HPDE6-E6E7 (cell line): ENCODE results near the gene EPG5.

Experiments used
- DNase-seq: peaks from one replicate; pipeline ENCODE4 v3.0.0; 2011; ENCODE audit warnings: missing footprints; ENCODE audit errors: extremely low spot score

Gene EPG5

DNA sequence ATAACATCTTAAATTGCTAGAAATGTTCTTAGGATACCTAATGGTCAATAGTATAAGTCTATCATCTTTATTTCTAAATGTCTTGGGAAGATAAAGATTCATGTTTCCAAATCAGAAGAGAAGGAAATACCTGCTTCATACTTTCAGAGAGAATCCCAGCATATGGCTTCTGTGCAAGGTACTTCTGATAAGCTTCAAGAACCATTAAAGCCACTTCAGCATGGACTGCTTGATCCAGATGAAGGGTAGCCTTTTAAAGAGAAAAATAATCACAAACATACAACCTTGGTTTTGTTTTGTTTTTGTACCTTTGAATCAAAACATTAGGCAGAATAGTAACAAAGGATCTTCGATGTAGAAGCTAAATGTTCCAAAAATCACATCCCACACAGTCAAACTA lies 44.0 kb downstream of the EPG5 start:
- no peak for DNase-seq

DNA sequence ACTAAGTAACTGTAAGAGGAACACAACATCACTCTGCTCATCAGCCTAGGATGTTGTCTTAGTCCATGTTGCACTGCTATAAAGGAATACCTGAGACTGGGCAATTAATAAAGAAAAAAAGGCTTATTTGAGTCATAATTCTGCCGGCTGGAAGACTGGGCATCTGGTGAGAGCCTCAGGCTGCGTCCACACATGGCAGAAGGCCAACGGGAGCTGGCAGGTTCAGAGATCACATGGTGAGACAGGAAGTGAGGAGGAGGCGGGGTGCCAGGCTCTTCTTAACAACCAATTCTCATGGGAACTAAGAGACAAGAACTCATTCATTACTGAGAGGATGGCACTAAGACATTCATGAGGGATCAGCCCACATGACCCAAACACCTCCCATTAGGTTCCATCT lies 46.8 kb downstream of the EPG5 start:
- DNase-seq: peak; percentile 15

DNA sequence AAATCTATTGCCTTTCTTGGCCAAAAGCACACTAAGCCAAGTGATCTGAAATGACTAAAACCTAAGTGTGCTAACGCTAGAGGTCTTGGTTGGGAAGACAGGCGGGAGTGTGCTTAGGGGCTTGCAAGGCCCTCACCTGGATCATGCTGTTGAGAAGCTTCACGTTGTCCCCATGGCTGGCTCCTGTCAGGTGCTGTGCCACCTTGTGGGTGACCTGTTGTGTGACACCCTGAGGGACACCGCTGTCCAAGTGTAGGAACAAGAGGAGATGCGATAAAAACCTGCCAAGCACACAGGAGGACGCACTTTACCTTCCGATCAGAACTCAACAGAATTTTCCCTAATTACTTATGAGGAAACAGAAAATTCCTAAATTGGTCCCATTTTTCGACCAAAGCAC lies 50.8 kb downstream of the EPG5 start:
- no peak for DNase-seq

DNA sequence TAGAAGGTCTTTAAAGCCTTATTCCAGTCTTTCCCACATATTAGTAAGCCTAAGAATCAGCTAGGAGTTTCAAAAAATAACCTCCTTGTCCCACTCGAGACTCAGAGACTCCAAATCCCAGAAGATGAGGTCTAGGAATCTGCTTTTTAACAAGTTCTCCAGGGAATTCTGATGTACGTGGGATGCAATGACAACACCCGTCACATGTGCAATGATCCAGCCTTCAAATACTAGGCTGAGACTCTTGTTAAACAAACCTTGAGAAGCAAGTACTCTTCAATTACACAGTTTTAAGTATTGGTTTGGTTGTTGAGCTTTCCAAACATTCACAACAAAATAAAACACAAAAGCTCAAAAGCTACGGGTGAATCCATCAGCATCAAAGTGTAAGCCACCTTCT lies 53.9 kb downstream of the EPG5 start:
- no peak for DNase-seq

DNA sequence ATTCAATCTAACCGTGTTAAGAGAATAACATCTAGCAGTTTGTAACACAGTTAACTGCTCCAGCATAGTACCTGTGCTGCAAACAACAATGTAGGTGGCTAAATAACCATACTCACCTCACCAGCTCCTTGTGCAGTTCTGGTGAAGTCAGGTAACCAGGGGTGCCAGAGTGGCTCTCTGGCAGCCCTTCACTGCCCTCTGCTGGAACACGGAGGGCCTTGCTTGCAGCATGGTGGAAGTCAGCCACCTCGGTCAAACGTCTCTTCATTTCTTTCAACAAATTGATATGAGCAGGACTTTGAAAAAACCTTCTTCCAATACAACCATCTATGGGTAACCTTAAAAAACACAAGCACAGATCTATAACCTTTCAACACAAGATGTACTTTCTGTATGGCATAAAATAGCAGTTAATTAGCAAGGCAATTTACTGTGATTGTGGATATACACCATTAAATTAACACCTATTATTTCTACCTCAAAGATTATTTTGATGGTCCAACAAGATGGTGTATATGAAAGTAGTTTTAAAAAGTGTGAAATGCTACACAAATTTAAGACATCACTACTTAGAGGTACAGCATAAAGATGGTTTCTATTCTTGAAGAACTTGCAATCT lies 56.6 kb downstream of the EPG5 start:
- DNase-seq: peak; percentile 41

DNA sequence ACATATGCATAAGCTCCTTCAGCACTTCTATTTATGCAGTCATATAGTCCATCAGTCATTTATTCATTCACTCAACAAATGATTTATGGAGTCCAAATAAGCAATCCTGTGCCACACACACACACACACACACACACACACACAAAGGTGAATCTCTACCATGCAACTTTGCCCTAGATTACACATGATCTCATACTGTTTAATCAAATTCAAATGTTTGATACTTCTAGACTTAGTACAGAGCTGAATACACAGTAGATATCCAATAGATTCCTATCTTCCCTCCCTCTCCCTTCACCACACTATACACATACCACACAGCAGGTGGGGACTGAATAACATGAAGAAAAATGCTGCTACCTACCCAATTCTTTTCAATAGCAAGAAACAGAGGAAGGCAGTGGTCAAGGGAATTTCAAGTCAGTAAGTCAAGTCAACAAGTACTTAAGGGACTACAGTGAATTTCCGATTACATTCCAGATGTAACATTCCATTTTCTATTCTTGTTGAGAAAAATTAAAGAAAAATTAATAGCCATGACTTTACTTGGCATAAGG lies 65.4 kb downstream of the EPG5 start:
- no peak for DNase-seq

DNA sequence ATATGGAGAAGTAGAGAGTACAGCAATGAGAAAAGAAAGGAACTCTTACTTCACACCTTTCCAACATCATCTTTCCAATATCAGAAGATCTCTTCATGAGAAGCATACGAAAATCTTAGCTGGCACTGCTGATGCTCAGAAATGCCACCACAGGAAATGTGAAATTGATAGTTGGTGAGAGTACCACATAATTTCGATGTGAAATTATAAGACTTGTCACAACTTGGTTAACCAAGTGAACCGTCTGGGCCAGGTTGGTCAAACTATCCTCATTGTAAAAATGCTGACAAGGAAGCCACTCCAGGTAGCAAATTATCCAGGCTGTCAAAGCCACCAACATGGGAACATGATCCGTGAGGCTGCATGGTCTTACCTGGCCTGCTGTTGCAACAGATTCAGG lies 66.5 kb downstream of the EPG5 start:
- DNase-seq: no peak

DNA sequence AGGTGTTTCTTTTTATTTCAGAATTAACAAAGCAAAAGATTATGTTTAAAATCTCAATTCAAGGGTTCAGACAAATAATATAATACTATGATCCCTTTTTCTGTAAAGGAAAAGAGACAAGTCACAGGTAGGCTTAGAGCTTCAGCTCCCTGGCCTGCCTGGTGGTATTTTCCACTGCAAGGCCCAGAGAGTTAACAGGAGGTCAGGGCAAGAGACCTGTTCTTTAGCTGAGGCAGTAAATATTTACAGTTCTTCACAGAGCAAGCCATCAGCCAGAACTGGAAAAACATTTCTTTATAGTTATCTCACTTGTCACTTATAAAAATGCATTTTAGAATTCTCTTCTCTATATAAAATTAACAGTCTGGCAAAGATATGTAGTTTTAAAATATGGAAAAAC lies 70.1 kb downstream of the EPG5 start:
- no peak for DNase-seq

DNA sequence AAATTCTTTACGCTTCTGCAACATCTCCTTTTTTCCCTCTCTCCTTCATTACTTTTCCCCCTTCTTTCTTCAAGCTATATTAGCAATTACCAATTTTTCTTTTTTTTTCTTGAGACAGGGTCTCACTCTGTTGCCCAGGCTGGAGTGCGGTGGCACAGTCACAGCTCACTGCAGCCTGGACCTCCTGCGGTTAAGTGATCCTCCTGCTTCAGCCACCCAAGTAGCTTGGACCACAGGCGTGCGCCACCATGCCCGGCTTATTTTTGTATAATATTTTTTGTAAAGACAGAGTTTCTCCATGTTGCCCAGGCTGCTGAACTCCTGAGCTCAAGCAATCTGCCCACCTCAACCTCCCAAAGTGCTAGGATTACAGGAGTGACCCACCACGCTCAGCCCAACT lies 70.7 kb downstream of the EPG5 start:
- DNase-seq: no peak

DNA sequence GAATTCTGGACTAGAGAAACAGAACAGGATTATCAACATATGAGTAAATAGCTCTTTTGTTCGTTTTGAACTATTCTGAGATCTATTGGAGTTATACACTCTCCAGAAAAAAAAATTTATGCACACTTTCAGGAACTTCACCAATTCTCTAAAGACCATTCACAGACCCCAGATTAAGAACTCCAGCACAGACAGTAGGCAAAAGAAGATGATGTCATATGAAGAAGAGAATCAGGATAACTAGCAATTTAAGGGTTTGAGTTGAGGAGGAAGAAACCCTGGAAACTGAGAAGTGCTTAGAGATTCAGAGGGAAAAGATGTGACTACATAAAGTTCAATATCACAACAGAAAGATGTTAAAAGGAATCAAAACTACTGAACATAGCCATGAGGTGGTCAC lies 71.8 kb downstream of the EPG5 start:
- DNase-seq: no peak

DNA sequence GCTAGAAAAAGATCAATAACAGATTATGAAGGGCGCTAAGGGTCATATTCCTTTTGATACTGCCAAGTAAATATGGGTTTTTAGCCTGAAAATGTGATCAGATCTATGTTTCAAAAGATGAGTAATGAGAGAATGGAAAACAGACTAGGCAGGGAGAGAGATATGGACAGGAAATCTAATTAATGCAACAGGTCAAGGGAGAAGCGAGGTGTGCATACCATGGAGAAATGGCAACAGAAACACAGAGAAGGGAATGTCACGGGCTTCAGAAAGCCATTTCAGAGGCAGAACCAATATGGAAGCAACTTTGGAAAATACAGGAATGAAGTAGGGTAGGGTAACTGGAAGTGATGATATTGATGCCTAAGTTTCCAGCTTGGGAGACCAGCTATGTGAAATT lies 72.3 kb downstream of the EPG5 start:
- DNase-seq: no peak

DNA sequence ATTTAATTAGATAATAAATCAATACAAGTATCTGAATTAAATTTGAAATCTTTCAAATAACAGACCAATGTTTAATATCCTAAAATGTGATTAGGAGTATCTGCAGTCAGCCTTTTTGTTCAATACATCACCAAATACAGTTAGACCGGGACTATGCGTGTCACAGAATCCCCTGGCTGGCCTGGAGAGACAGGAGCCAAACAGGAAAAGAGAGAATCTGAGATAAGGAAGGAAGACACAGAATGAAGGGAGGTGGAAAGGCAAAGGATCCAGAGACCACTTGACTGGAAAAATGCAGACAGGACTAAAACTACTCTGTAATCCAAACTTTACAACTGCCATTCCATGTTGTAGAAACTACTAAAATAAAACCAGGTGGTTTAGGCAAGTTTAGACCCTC lies 75.3 kb downstream of the EPG5 start:
- no peak for DNase-seq

DNA sequence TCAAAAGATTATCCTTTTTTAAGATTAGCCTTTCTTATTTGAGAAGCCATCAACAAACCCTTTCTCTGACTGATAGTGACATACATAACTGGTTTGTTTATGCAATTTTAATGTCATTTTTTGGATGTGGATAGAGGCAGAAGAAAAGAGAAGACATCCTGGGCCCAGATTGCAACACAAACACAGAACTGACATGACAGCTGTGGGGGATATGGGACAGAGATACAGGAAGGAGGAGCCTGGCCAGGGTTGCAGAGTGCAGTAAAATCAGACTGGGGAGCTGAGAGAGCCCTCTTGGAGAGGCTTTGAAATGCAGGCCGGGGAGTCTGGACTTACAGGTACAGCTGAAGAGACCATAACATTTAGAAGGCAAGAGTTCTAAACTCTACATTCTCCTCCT lies 76.5 kb downstream of the EPG5 start:
- no peak for DNase-seq

DNA sequence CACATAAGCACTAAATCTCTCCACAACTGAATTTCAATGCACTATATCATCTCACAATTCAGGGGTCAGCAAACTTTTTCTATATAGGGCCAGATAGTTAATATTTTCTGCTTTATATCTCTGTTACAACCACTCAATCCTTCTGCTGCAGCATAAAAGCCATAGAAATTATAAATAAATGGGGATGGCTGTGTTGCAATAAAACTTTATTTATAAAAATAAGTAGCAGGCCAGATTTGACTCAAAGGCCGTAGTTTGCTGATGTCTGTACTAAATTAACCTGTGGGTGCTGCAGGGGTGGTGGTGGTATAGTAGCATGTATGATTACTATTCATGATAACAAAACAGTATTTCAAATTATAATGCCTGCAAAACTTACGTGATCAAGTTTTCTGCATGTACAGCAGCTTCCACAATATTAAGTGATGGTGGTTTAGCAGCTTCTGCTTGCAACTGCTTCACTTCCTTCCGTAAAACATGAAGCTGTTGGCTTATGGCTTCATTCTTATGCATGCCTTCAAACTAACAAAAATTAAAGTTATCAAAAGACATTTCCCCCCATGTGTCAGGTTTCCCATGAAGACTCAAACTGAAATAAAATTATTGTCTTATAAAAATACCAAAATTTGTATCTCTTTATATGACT lies 77.6 kb downstream of the EPG5 start:
- no peak for DNase-seq

DNA sequence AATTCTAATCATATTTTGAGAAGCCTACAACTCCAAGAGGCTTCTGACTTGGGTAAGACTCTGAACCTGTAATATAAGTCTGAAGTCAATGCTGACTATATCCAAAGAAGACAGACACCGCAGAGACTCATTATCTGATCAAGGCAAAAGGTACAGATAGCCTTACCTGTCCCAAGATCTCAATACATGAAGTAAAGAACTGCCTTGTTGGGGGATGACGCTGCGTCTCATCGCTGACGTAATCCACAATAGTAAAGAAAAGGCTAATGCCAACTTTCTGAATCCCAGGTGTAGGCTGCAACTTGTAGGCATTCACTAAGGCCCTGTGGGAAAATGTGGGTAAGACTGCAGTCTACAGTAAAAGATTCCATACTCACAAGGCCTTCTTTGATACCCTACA lies 79.5 kb downstream of the EPG5 start:
- DNase-seq: no peak

DNA sequence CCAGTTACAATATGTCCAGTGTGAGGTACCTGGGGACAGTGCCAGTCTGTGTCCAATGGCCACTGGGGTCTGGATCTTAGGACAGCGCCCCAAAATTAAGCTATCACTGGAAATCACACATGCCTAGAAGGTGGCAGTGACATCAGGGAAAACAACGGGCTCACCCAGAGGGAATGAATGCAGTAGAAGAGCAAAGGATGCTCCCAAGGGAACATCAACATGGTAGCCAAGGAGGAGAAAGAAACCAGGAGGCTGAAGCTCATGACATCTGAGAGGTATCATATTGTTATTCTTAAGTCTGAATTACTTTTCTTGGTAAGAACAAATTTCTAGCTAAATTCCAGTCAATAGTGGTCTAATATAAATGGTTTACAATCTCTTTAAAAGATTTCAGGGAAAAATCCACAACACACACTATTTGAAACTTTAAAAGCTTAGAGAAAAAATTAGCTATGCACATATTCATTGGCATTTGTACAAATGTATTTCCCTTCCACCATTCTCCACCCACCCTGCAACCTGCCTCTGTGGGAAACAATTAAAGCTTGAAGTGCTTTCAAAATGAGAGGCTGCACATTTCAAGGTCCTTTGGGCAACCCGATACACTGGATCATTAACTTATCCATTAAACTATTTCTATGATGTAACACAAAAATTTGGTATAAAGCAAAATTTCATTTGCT lies 86.1 kb downstream of the EPG5 start:
- no peak for DNase-seq

DNA sequence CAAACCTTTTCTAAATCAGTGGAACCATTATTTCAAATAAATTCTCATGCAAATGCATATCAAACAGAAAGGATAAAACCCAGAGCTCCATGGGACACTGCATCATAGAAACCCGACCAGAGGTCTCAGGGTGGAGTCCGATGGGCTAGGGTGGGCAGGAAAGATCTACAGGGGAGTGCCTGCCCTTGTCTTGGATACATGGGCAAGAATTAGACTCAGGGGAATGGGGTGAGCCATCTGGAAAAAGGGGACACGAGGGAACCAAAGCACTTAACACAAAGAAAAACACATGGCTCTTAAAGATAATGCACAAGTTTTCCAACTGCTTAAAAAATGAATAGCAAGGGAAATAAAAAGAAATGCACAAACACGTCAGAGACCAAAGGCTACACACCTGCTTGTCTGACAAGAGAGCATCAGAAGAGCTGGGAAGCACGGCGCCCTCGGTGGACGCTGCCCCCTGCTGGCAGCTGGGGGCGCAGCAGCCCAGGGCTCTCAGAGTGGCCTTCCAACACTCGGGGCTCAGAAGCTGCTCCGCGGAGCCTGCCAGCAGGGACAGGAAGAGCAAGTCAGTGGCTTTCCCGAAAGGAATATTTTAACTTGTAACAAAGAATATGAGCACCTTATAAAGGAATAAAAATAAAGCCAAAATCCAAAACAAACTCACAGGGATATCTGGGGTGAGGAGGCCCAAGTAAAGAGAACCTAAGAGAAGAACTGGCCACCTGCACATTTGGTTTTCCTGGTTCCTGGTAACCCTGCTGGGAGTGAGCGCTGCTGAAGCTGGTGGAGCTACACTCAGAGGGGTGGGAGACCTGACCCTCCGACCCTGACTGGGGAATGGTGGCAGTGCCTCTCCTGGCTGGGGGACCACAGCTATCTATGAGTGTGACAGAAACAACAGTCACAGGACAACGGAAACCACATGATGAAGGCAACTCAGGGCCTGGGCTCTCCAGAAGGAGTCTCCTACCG lies 87.2 kb downstream of the EPG5 start:
- DNase-seq: peak; percentile 31

DNA sequence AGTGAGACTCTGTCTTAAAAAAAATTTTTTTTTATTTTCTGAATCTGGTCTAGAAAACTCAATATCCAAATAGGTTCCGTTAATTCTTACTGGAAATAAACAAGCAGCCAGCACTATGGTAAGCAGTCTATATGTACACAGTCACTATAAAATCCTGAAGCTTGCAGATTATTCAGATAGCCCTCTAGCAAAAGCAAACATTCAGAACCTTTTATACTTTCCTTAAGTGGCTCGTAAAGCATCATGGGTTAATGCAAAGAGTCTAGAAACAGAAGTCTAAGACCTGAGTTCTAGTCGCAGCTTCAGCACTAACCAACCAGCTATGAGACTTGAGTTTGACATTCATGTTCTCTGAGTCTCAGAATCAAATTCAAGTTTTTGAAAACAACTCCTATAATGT lies 89.7 kb downstream of the EPG5 start:
- DNase-seq: no peak

DNA sequence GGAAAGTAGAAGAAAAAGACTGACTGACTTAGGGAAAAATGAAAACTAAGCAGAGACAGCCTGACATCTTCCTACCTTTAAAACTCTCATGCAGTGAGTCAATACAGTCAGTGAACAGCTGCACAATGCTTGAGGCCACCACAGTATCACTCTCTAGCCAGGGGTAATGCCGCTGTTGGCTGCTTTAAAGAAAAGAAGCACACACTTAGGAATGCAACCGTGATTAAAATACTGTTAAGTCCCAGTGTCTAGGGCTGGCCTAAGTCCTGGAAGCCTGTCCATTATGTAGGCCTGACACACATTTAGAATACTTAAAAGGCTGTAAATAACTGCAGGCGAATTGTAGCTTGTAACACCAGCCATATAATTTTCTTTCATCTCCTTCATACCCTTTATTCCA lies 91.0 kb downstream of the EPG5 start:
- no peak for DNase-seq

DNA sequence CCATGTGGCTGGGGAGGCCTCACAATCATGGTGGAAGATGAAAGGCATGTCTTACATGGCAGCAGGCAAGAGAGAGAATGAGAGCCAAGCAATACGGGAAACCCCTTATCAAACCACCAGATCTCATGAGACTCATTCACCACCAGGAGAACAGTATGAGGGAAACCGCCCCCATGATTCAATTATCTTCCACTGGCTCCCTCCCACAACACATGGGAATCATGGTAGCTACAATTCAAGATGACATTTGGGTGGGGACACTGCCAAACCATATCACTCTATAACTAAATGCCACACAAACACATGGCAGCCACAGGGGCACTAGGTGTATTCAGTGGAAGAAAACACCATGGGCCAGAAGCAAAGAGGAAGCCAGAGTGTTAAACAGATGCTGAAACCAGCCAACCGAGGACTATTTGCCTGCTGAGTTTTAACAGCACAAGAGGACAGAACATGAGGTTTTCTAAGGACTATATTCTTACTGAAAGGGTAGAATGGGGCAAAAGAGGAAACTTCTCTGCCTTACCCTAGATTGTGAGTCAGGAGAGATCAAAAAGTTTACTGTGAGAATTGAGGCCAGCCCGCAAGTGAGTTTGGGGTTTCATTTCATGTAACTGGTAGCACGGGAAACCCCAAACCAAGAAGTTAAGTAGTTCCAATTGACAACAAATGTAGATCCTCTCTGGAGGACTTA lies 92.5 kb downstream of the EPG5 start:
- no peak for DNase-seq

DNA sequence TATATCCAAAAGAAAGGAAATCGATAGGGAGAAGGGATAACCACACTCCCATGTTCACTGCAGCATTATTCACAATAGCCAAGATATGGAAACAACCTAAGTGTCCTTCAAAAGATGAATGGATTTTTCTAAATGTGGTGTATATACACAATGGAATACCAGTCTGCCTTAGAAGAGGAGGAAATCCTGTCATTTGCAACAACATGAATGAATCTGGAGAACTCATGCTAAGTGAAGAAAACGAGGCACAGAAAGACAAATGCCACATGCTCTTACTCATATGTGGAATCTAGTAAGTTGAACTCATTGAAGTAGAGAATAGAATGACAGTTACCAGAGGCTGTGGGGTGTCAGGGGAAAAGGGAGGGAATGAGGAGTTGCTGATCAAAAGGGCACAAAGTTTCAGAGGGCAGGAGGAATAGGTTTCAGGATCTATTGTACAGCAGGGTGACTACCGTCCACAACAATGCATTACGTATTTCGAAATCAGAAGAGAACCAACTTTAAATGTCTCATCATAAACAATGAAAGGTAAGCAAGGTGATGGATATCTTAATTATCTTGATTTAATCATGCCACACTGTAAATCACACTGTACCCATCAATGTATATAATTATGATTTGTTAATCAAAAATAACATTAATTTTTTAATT lies 95.6 kb downstream of the EPG5 start:
- DNase-seq: peak; percentile 58
